Hematopoietic multipotent progenitor cell (in vitro differentiated cells): ENCODE measurements around the gene DCUN1D4. TPM values are rescaled to one million over a fixed set of nuclear protein-coding genes. Genes with fewer than 3 reads are reported as not detected.

Experiments
- DNase-seq, 3 donors: peaks; one replicate each; pipeline ENCODE4 v3.0.0-alpha.2; 2011 to 2015; ENCODE audit warnings: low read depth in 2 of 3, low spot score in 2 of 3
- total RNA-seq: library from RNA; depleted of rRNA; stranded (reverse); fragments of >200 nt; gene quantifications from one replicate; pipeline ENCODE4 v1.2.3, GENCODE V29; 2012

DCUN1D4 gene
- 23.2 TPM for total RNA-seq

- peak; percentile 88 to 100 (median 100) for DNase-seq
Measured at GRCh38 chr4:51842554-51843308, at the start of gene DCUN1D4. Gene DCUN1D4 (plus strand): TSS chr4:51843153. CDS start chr4:51843243, 90 bp downstream.

GRCh38 chr4:51820443-51821234 lies 22.3 kb upstream of the DCUN1D4 start:
- DNase-seq, result no peak

GRCh38 chr4:51825341-51825740 lies 17.6 kb upstream of the DCUN1D4 start:
- DNase-seq, result no peak

- no peak for DNase-seq
Measured at GRCh38 chr4:51830156-51830720, 12.7 kb upstream of the DCUN1D4 start.

- DNase-seq, result peak; percentile 23 to 82 (median 46)
Measured at GRCh38 chr4:51831133-51831532, 11.8 kb upstream of the DCUN1D4 start.

GRCh38 chr4:51833236-51833635 lies 9.7 kb upstream of the DCUN1D4 start:
- no peak for DNase-seq

- DNase-seq, result no peak
Measured at GRCh38 chr4:51835079-51835478, 7.9 kb upstream of the DCUN1D4 start.

GRCh38 chr4:51835855-51836254 lies 7.1 kb upstream of the DCUN1D4 start:
- no peak for DNase-seq

- DNase-seq, result no peak
Measured at GRCh38 chr4:51836549-51836948, 6.4 kb upstream of the DCUN1D4 start.

GRCh38 chr4:51840781-51841180 lies 2.2 kb upstream of the DCUN1D4 start:
- DNase-seq, result no peak

- DNase-seq, result peak in 1 of 3 donors; percentile 11
Measured at GRCh38 chr4:51842167-51842553, 793 bp upstream of the DCUN1D4 start.

- DNase-seq, result peak; percentile 3 to 65 (median 57)
Measured at GRCh38 chr4:51843309-51844152, 578 bp downstream of the DCUN1D4 start.

- peak; percentile 45 to 93 (median 89) for DNase-seq
Measured at GRCh38 chr4:51844153-51845054, 1.5 kb downstream of the DCUN1D4 start.

GRCh38 chr4:51845055-51845426 lies 2.1 kb downstream of the DCUN1D4 start:
- DNase-seq, result no peak

GRCh38 chr4:51845711-51846110 lies 2.8 kb downstream of the DCUN1D4 start:
- DNase-seq, result no peak

- DNase-seq, result no peak
Measured at GRCh38 chr4:51849430-51849829, 6.5 kb downstream of the DCUN1D4 start.

GRCh38 chr4:51850294-51850693 lies 7.3 kb downstream of the DCUN1D4 start:
- DNase-seq, result no peak

- DNase-seq, result no peak
Measured at GRCh38 chr4:51851090-51851936, 8.4 kb downstream of the DCUN1D4 start.

- DNase-seq, result no peak
Measured at GRCh38 chr4:51851937-51852290, 9.0 kb downstream of the DCUN1D4 start.
